ENCODE measurements around the gene PHLPP1.
"Not testable (repeated sequence)": the region's sequence is repeated elsewhere in the genome, so short reads cannot be mapped to it uniquely, and the experiment has no call there.

PHLPP1 gene

GRCh38 chr18:62902776-62903175 lies 187.4 kb downstream of the PHLPP1 start:
- TF ChIP-seq, protein P1, sequence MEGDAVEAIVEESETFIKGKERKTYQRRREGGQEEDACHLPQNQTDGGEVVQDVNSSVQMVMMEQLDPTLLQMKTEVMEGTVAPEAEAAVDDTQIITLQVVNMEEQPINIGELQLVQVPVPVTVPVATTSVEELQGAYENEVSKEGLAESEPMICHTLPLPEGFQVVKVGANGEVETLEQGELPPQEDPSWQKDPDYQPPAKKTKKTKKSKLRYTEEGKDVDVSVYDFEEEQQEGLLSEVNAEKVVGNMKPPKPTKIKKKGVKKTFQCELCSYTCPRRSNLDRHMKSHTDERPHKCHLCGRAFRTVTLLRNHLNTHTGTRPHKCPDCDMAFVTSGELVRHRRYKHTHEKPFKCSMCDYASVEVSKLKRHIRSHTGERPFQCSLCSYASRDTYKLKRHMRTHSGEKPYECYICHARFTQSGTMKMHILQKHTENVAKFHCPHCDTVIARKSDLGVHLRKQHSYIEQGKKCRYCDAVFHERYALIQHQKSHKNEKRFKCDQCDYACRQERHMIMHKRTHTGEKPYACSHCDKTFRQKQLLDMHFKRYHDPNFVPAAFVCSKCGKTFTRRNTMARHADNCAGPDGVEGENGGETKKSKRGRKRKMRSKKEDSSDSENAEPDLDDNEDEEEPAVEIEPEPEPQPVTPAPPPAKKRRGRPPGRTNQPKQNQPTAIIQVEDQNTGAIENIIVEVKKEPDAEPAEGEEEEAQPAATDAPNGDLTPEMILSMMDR (IDR thresholded peaks at IDR 0.05; ENCODE audit: low read depth, low read length, missing control alignments): no peak
- H3K4me3 ChIP-seq (ENCODE audit: low read depth, low read length): no peak overlapping the region
- in situ Hi-C loops (cut with HindIII; ENCODE audit: low sequenced_read_pairs): no loop called here
- DNase-seq (ENCODE audit: low read depth): no peak

- H3K4me3 ChIP-seq (ENCODE audit: low read depth, low read length): no peak overlapping the region
- in situ Hi-C loops (cut with HindIII; ENCODE audit: low sequenced_read_pairs): no loop called here
- TF ChIP-seq, protein P1 (IDR thresholded peaks at IDR 0.05; ENCODE audit: low read depth, low read length, missing control alignments): no peak
Measured at GRCh38 chr18:62904396-62905285, 189.3 kb downstream of the PHLPP1 start.

GRCh38 chr18:62912885-62913284 lies 197.5 kb downstream of the PHLPP1 start:
- in situ Hi-C loops (cut with HindIII; ENCODE audit: low sequenced_read_pairs): no loop called here
- DNase-seq (ENCODE audit: low read depth): no peak
- TF ChIP-seq, protein P1 (IDR thresholded peaks at IDR 0.05; ENCODE audit: low read depth, low read length, missing control alignments): no peak
- no peak overlapping the region for H3K4me3 ChIP-seq (ENCODE audit: low read depth, low read length)

More at GRCh38 chr18:62904396-62905285, 189.3 kb downstream of the PHLPP1 start:
- no peak for DNase-seq (ENCODE audit: low read depth)

GRCh38 chr18:62913824-62914223 lies 198.5 kb downstream of the PHLPP1 start:
- in situ Hi-C loops (cut with HindIII; ENCODE audit: low sequenced_read_pairs); DNase-seq (ENCODE audit: low read depth); H3K4me3 ChIP-seq (ENCODE audit: low read depth, low read length): not testable (repeated sequence)

GRCh38 chr18:62914871-62915392 lies 199.6 kb downstream of the PHLPP1 start:
- in situ Hi-C loops (cut with HindIII; ENCODE audit: low sequenced_read_pairs): no loop called here
- DNase-seq (ENCODE audit: low read depth): no peak
- no peak overlapping the region for H3K4me3 ChIP-seq (ENCODE audit: low read depth, low read length)
- TF ChIP-seq, protein P1 (IDR thresholded peaks at IDR 0.05; ENCODE audit: low read depth, low read length, missing control alignments): no peak

GRCh38 chr18:62918361-62918760 lies 203.0 kb downstream of the PHLPP1 start:
- TF ChIP-seq, protein P1 (IDR thresholded peaks at IDR 0.05; ENCODE audit: low read depth, low read length, missing control alignments): no peak
- H3K4me3 ChIP-seq (ENCODE audit: low read depth, low read length): no peak overlapping the region
- no peak for DNase-seq (ENCODE audit: low read depth)
- in situ Hi-C loops (cut with HindIII; ENCODE audit: low sequenced_read_pairs): no loop called here

Measured in astrocyte of the cerebellum (primary cell).